Urothelium cell line (cell line): ENCODE results near the gene ITPR2.
"Not testable (repeated sequence)": the region's sequence is repeated elsewhere in the genome, so short reads cannot be mapped to it uniquely, and the experiment has no call there.

Source experiments
- DNase-seq: peaks from one replicate; pipeline ENCODE4 v3.0.0; 2011; ENCODE audit warnings: low spot score, mixed read lengths
- FAIRE-seq: peaks from 2 replicates; lab custom pipeline; 2011; peaks lifted over from hg19 to GRCh38; lab: Jason Lieb, UNC

Gene ITPR2

GRCh38 chr12:26767116-26767515 is 65.9 kb downstream of the ITPR2 start:
- FAIRE-seq = no peak
- DNase-seq = no peak

DNA sequence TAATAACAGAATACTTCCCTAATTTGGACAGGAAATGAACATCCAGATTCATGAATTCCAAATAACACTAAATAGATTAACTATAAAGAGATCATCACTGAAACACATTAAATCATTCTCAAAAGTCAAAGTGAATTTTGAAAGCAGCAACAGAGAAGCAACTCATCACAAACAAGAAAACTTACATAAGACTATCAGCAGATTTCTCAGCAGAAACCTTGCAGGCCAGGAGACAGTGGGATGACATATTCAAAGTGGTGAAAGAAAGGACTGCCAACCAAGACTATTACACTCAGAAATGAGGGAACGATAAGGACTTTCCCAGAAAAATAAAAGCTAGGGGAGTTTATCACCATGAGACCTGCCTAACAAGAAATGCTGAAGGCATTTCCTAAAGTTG is 70.8 kb downstream of the ITPR2 start:
- DNase-seq = no peak
- FAIRE-seq = no peak

DNA sequence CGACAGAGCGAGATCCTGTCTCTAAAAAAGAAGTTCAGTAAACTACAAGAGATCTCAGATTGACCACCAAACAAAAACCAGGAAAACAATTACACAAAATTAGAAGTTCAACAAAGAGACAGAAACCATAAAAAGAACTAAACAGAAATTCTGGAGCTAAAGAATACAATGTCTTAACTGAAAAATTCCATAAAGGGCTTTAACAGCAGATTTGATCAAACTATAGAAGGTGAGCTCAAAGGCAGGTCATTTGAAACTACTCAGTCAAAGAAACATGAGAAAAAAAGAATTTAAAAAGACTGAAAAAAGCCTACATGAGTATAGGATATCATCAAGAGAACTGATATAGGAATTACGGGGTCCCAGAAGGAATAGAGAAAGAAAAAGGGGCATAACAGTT is 71.2 kb downstream of the ITPR2 start:
- FAIRE-seq (no peak), DNase-seq (no peak)

DNA sequence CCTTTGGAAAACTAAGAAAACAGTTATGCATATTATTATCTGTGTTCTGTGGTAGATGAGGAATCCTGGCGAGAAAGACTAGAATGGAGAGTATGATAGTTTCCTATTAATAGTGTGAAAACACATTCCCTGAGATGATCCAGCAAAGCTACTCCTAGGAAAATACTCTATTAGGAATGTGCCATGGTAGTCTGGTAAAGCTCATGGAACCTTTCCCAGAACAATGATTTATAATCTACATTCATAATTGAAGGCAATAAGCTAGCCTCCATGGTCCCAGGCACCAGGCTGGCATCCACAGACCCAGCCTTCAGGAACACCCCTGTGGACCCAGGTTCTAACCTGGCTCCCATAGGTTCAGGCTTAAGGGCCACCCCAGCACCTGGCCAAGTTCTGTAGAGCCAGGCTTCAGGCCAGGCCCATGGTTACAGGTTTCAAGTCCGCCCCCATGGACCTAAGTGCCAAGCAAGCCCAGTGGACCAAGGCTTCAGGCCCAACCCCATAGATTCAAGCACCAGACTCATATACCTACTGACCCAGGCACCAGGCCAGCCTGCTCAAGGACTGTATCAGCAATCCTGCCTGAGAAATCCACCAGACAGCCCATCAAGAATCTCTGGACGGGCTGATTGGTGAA is 72.2 kb downstream of the ITPR2 start:
- no peak for DNase-seq
- FAIRE-seq = no peak

GRCh38 chr12:26755362-26755761 is 77.6 kb downstream of the ITPR2 start:
- FAIRE-seq, DNase-seq: not testable (repeated sequence)

- no peak for DNase-seq
- no peak for FAIRE-seq
These were observed 78.8 kb downstream of the ITPR2 start for GRCh38 chr12:26754148-26754547.

DNA sequence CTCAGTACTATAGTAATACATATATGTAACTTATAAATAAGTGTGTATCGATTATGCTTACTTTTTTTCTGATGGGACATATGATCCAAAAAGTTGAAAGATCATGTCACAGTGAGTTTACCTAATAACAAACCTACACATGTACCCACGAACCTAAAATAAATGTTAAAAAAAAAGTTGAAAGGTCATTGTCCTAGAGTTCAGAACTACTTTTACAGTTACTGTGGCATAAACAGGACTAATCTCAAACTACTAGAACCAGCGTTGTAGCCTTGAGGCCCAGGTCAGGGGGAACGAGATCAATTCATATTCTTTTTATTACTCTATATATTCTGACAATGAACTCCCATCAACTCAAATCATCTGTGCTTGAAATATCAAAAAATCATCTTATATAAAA is 81.8 kb downstream of the ITPR2 start:
- DNase-seq (no peak), FAIRE-seq (no peak)

GRCh38 chr12:26750531-26751175 is 82.3 kb downstream of the ITPR2 start:
- DNase-seq (no peak), FAIRE-seq (no peak)

GRCh38 chr12:26749781-26750180 is 83.2 kb downstream of the ITPR2 start:
- no peak for FAIRE-seq
- no peak for DNase-seq

GRCh38 chr12:26748741-26749431 is 84.1 kb downstream of the ITPR2 start:
- DNase-seq (no peak), FAIRE-seq (no peak)

DNA sequence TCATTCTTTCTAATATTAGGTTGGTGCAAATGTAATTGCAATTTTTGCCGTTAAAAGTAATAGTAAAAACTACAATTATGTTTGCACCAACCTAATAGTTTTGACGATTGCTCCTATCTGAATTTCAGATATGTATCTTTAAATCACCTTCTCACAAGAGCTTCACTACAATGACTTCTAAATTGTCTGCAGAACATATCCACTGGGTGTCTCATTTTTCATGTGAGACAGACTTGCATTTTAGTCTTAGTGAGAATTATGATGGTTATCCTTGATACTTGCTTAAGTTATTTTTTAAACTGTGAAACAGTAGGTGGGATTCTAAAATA is 84.6 kb downstream of the ITPR2 start:
- DNase-seq (no peak), FAIRE-seq (no peak)

GRCh38 chr12:26746121-26746714 is 86.8 kb downstream of the ITPR2 start:
- DNase-seq (peak; percentile 54), FAIRE-seq (peak; percentile 58)

- no peak for FAIRE-seq
- no peak for DNase-seq
These were observed 88.1 kb downstream of the ITPR2 start for GRCh38 chr12:26744697-26745440.

- FAIRE-seq (no peak), DNase-seq (no peak)
These were observed 88.9 kb downstream of the ITPR2 start for GRCh38 chr12:26744042-26744626.

GRCh38 chr12:26741584-26742227 is 91.3 kb downstream of the ITPR2 start:
- DNase-seq = no peak
- FAIRE-seq = no peak

DNA sequence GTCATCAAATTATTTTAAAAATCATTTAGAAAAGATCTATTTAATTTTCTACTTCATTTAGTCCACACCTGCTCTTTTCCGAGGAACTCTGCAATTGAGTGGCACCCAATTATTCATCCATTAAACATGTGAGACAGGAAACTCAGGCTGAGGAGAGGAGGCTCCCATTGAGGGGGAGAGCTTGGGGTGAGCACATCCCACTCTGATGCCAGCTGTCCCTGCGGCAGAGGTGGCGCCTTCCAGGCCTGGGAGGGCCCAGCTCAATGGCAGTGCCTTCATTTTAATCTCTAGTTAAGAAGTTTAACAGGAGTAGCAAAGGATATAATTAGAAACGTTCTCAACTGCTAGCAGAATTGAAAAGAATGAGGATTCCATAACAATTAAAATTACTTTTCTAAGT is 92.0 kb downstream of the ITPR2 start:
- DNase-seq = no peak
- FAIRE-seq = no peak

GRCh38 chr12:26740348-26740747 is 92.6 kb downstream of the ITPR2 start:
- FAIRE-seq = no peak
- DNase-seq = no peak

- no peak for DNase-seq
- no peak for FAIRE-seq
These were observed 95.4 kb downstream of the ITPR2 start for GRCh38 chr12:26737487-26738030.

DNA sequence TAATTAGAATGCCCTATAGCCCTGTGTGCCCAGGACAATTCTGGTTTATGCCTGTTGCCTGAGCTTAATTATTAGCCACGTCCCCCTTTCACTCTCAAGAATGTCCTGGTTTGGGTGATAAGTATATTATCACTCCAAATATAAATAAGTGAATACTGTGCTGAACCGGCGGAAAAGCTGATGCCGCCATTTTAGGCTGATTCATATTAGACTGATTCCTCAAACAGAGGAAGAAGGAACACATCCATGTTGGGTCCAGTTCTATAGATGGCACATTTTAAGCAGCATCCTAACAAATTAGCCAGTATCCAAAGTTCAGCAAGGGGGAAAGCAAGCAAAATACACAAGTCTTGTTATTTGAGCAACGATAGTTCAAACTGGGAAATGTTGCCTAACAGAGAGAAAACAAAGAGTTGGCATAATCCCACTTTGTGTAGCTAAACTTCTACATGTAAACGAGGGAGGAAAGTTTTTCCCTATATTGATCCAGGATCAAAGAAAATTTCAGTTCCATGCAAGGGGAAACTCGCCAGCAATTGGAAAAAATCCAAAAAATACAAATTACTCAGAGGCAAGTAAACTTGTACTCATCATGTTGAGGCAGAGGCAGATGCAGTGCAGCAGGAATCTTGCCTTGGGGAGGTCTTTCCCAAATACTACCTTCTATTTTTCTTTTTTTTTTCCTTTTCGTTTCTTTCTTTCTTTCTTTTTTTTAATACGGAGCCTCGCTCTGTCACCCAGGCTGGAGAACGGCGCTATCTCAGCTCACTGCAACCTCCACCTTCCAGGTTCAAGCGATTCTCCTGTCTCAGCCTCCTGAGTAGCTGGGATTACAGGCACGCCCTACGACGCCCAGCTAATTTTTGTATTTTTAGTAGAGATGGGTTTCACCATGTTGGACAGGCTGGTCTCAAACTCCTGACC is 96.2 kb downstream of the ITPR2 start:
- FAIRE-seq = no peak

More for the DNA sequence above, 96.2 kb downstream of the ITPR2 start:
- DNase-seq = no peak
